Activated T-cell treated with anti-CD3 and anti-CD28 coated beads, Interleukin-2, amount 50 U/mL, for 72 hours (primary cell): ENCODE measurements around the gene BDH2. TPM values are rescaled to one million over a fixed set of nuclear protein-coding genes. Genes with fewer than 3 reads are reported as not detected.

Experiments used
- ATAC-seq, 2 donors: fragments of 150-1000 bp; cut with Tn5 transposase; replicated peaks in 1 of 2; 2 replicates each; pipeline ENCODE4 v1.10.0; 2021; ENCODE audit warnings: moderate library complexity in 2 of 2, mild to moderate bottlenecking in 1 of 2
- DNase-seq, 2 donors: peaks; one replicate each; pipeline ENCODE4 v3.0.0; 2021 to 2022; ENCODE audit warnings: mixed read lengths in 1 of 2
- H3K27ac Mint-ChIP-seq: one replicate; pipeline ENCODE4 v1.8.0; 2022; ENCODE audit warnings: mild to moderate bottlenecking, moderate library complexity, mixed read lengths
- H3K27me3 Mint-ChIP-seq: one replicate; pipeline ENCODE4 v1.8.0; 2022; ENCODE audit warnings: low read depth, mixed read lengths
- H3K36me3 Mint-ChIP-seq, 2 donors: one replicate each; pipeline ENCODE4 v1.8.0; 2022; ENCODE audit warnings: mixed read lengths in 2 of 2, mild to moderate bottlenecking in 1 of 2; ENCODE audit not compliant: insufficient read depth in 2 of 2
- H3K4me1 Mint-ChIP-seq: one replicate; pipeline ENCODE4 v1.8.0; 2022; ENCODE audit warnings: low read depth, mixed read lengths
- H3K4me3 Mint-ChIP-seq, 2 donors: one replicate each; pipeline ENCODE4 v1.8.0; 2022; ENCODE audit warnings: mild to moderate bottlenecking in 2 of 2, mixed read lengths in 2 of 2, moderate library complexity in 2 of 2
- H3K9me3 Mint-ChIP-seq, 2 donors: one replicate each; pipeline ENCODE4 v1.8.0; 2022; ENCODE audit warnings: mixed read lengths in 2 of 2
- total RNA-seq, 2 donors: library from RNA; stranded (reverse); gene quantifications; one replicate each; pipeline ENCODE4 v1.2.3, GENCODE V29; 2022

BDH2 gene
- total RNA-seq, 2 donors from 2014 or later, result 15.6 to 17.6 TPM

- Mint-ChIP-seq H3K27ac (no peak overlapping the region), H3K4me3 (no peak overlapping the region), H3K36me3 (peaks cover 4 to 5% of the 10 kb centered on the region in 2 donors), H3K27me3 (no peaks in the 10 kb centered on the region), H3K4me1 (no peaks in the 10 kb centered on the region), H3K9me3 (no peaks in the 10 kb centered on the region)
- DNase-seq, result no peak
- ATAC-seq, result peak; percentile 29 to 42
These were observed 67.1 kb downstream of the BDH2 start for GRCh38 chr4:103032574-103032973.

GRCh38 chr4:103030791-103031190 lies 68.8 kb downstream of the BDH2 start:
- no peak for DNase-seq
- no peaks in the 10 kb centered on the region for H3K27me3 Mint-ChIP-seq
- H3K27ac Mint-ChIP-seq, result no peak overlapping the region
- no peaks in the 10 kb centered on the region for H3K9me3 Mint-ChIP-seq
- peaks cover 2 to 5% of the 10 kb centered on the region in 2 donors for H3K36me3 Mint-ChIP-seq
- H3K4me1 Mint-ChIP-seq, result peaks cover 5% of the 10 kb centered on the region
- no peak overlapping the region for H3K4me3 Mint-ChIP-seq
- ATAC-seq, result no peak

- Mint-ChIP-seq H3K36me3 (peaks cover 2 to 5% of the 10 kb centered on the region in 2 donors), H3K9me3 (no peaks in the 10 kb centered on the region), H3K27me3 (no peaks in the 10 kb centered on the region), H3K4me3 (no peak overlapping the region), H3K27ac (no peak overlapping the region), H3K4me1 (peaks cover 6% of the 10 kb centered on the region)
- DNase-seq, result no peak
- no peak for ATAC-seq
These were observed 70.3 kb downstream of the BDH2 start for GRCh38 chr4:103029300-103029699.

Other genes starting within 250 kb of the BDH2 start
- gene CISD2, start 230.8 kb downstream of the BDH2 start, total RNA-seq, result 10 to 100 TPM; 36.3 to 38.4 TPM
- 1 to 10 TPM; 2.5 to 3.4 TPM for gene SLC9B1, start 80.1 kb downstream of the BDH2 start, total RNA-seq
- 10 to 100 TPM; 22.5 to 24.5 TPM for gene SLC9B2, start 23.1 kb downstream of the BDH2 start, total RNA-seq
- 10 to 100 TPM; 60.1 to 63.6 TPM for gene CENPE, start 98.5 kb upstream of the BDH2 start, total RNA-seq